ENCODE results near the gene DNAJC28.

DNA sequence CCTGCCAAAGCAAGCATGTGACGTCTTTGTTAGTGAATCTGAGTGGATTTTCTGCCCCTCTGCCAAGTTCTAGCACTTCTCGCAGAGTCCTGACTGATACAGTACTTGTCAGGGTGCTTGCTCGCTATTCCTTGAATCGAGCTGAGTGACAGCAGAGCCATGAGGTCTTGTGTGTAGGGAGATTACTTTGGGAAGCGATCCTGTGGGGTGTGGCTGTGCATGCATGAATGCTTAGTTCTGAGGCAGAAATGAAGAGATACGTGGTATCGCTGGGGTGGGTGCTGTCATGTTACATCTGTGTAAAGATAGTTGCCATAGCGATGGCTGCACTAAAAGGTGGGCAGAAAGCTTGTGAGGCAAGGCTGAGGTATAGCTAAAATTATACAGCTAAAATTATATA is 19.3 kb upstream of the DNAJC28 start:
- no peak for TF ChIP-seq CTCF (IDR thresholded peaks at IDR 0.05)
- TF ChIP-seq EZH2 (IDR thresholded peaks at IDR 0.05; ENCODE audit: borderline replicate concordance, insufficient read depth, low read depth, low read length, poor library complexity, severe bottlenecking) = no peak
